ENCODE data around the gene UBE3A. TPM values are rescaled to one million over a fixed set of nuclear protein-coding genes. Genes with fewer than 3 reads are reported as not detected.

Gene UBE3A
- total and polyA plus RNA-seq, 2 experiments from 2014 or later = 85.5 to 96.7 TPM

DNA sequence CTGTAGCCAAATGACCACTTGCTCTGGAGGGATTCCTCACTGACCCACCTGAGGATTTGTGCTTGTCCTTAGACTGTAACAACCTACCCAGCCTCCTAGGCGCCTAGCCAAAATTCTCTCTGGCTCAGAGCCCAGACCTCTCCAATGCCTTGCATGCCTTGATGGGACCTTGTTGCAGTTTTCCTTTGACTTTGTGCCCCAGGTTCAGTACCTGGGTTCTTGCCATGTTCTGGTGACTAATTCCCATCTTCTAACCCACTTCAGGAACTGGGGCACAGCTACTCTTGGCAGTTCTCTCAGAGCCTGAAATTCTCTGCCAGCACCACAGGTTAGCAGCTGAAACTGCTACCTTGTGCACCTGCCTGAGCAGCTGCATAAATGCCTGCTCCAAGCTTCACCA is 27.0 kb upstream of the UBE3A start:
- H3K27me3 ChIP-seq = no peaks in the 10 kb centered on the region
- H4K20me1 ChIP-seq (ENCODE audit: insufficient read depth, poor library complexity, severe bottlenecking) = no peaks in the 10 kb centered on the region
- H3K4me1 ChIP-seq (ENCODE audit: insufficient read depth) = no peaks in the 10 kb centered on the region
- no peaks in the 10 kb centered on the region for H3K79me2 ChIP-seq
- TF ChIP-seq, protein P1, sequence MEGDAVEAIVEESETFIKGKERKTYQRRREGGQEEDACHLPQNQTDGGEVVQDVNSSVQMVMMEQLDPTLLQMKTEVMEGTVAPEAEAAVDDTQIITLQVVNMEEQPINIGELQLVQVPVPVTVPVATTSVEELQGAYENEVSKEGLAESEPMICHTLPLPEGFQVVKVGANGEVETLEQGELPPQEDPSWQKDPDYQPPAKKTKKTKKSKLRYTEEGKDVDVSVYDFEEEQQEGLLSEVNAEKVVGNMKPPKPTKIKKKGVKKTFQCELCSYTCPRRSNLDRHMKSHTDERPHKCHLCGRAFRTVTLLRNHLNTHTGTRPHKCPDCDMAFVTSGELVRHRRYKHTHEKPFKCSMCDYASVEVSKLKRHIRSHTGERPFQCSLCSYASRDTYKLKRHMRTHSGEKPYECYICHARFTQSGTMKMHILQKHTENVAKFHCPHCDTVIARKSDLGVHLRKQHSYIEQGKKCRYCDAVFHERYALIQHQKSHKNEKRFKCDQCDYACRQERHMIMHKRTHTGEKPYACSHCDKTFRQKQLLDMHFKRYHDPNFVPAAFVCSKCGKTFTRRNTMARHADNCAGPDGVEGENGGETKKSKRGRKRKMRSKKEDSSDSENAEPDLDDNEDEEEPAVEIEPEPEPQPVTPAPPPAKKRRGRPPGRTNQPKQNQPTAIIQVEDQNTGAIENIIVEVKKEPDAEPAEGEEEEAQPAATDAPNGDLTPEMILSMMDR (IDR thresholded peaks at IDR 0.05; ENCODE audit: poor library complexity) = no peak
- TF ChIP-seq EZH2 (IDR thresholded peaks at IDR 0.05; ENCODE audit: borderline replicate concordance) (no peak), EZH2phosphoT487 (IDR thresholded peaks at IDR 0.05; ENCODE audit: low read depth, severe bottlenecking, unreplicated experiment) (no peak)
- H3K4me3 ChIP-seq = no peak overlapping the region
- H3K4me2 ChIP-seq = no peak overlapping the region
- no peak overlapping the region for H2AFZ ChIP-seq
- H3K9me2 ChIP-seq (replicated peaks; ENCODE audit: insufficient read depth) = no peaks in the 10 kb centered on the region
- H3K9me3 ChIP-seq (ENCODE audit: low read depth) = no peaks in the 10 kb centered on the region
- 63% methylated on average over 1 of the region's 1 CpG for WGBS (ENCODE audit: low lambda C conversion rate, missing lambda C conversion rate)
- H3K27ac ChIP-seq = no peak overlapping the region
- no peak for DNase-seq (ENCODE audit: low spot score)
- H3K36me3 ChIP-seq (replicated peaks; ENCODE audit: insufficient read depth, low read depth) = no peaks in the 10 kb centered on the region

DNA sequence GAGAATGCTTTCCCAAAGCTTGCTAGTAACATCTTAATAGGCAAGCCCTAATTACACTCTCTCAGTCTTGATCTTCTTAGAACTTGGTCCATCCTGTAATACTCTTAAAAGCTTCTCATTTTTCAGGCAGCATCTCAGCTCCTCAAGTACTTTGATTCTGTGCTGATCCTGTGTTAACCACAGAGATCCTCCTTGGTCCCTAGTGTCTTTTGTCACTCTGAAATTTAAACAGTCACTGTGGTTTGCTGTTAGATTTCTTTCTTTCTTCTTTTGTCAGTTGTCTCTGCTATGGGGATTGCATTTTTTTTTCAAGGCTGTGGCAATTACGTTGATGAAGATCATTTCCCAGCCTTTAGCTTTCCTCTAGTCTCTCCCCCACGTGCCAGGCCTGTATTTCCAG is 26.0 kb upstream of the UBE3A start:
- no peaks in the 10 kb centered on the region for H3K27me3 ChIP-seq
- H2AFZ ChIP-seq = no peak overlapping the region
- H3K4me1 ChIP-seq (ENCODE audit: insufficient read depth) = no peaks in the 10 kb centered on the region
- no peak overlapping the region for H3K27ac ChIP-seq
- no peak overlapping the region for H3K4me2 ChIP-seq
- no peaks in the 10 kb centered on the region for H3K36me3 ChIP-seq (replicated peaks; ENCODE audit: insufficient read depth, low read depth)
- H3K9me2 ChIP-seq (replicated peaks; ENCODE audit: insufficient read depth) = no peaks in the 10 kb centered on the region
- H3K79me2 ChIP-seq = no peaks in the 10 kb centered on the region
- no peaks in the 10 kb centered on the region for H4K20me1 ChIP-seq (ENCODE audit: insufficient read depth, poor library complexity, severe bottlenecking)
- 73% methylated on average over 2 of the region's 2 CpGs for WGBS (ENCODE audit: low lambda C conversion rate, missing lambda C conversion rate)
- DNase-seq (ENCODE audit: low spot score) = no peak
- no peak overlapping the region for H3K4me3 ChIP-seq
- no peaks in the 10 kb centered on the region for H3K9me3 ChIP-seq (ENCODE audit: low read depth)
- TF ChIP-seq EZH2 (IDR thresholded peaks at IDR 0.05; ENCODE audit: borderline replicate concordance) = no peak
- TF ChIP-seq, protein P1 (IDR thresholded peaks at IDR 0.05; ENCODE audit: poor library complexity) = no peak
- no peak for TF ChIP-seq EZH2phosphoT487 (IDR thresholded peaks at IDR 0.05; ENCODE audit: low read depth, severe bottlenecking, unreplicated experiment)

DNA sequence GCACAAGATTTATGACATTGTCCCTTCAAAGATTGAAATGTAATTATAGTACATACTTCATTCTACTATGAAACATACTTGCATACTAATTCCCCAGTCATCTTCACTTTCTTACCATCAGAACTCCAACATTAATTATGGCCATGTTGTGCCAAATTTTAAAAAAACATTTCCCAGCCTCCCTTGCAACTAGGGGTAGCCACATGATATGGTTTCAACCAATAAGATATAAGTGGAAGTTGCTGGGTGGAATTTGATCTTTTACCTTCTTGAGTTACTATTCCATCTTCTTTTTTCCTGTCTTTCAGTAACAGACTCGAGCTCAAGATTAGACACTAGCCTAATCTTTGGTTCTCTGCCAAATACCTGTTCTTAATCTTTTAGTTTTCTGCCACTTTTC is 25.6 kb upstream of the UBE3A start:
- H3K9me2 ChIP-seq (replicated peaks; ENCODE audit: insufficient read depth) = no peaks in the 10 kb centered on the region
- 6% methylated on average over 1 of the region's 1 CpG for WGBS (ENCODE audit: low lambda C conversion rate, missing lambda C conversion rate)
- no peak overlapping the region for H3K27ac ChIP-seq
- H2AFZ ChIP-seq = no peak overlapping the region
- H3K79me2 ChIP-seq = no peaks in the 10 kb centered on the region
- no peaks in the 10 kb centered on the region for H3K27me3 ChIP-seq
- no peak for DNase-seq (ENCODE audit: low spot score)
- TF ChIP-seq, protein P1 (IDR thresholded peaks at IDR 0.05; ENCODE audit: poor library complexity) = no peak
- TF ChIP-seq EZH2 (IDR thresholded peaks at IDR 0.05; ENCODE audit: borderline replicate concordance) = no peak
- no peaks in the 10 kb centered on the region for H4K20me1 ChIP-seq (ENCODE audit: insufficient read depth, poor library complexity, severe bottlenecking)
- H3K9me3 ChIP-seq (ENCODE audit: low read depth) = no peaks in the 10 kb centered on the region
- no peak overlapping the region for H3K4me2 ChIP-seq
- no peak overlapping the region for H3K4me3 ChIP-seq
- H3K4me1 ChIP-seq (ENCODE audit: insufficient read depth) = no peaks in the 10 kb centered on the region
- no peaks in the 10 kb centered on the region for H3K36me3 ChIP-seq (replicated peaks; ENCODE audit: insufficient read depth, low read depth)

DNA sequence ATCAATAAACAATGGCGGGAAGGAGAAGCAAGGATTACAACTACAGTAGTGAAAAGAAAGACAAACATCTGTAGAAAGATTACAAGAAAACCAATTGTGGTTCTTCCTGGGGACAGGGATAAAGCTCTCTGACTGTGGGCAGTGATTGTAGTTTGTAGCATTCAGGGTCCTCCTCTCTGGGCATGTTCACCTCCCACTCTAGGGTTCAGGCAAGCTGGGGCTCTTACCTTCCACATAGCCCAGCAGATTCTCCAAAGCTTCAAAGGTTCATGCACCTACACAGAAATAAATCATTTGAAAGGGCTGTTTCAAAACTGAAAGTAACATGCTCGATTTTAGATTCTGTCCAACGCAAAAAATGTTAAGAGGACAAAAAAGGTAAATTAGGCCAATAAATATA is 17.4 kb upstream of the UBE3A start:
- TF ChIP-seq, protein P1 (IDR thresholded peaks at IDR 0.05; ENCODE audit: poor library complexity) = no peak
- TF ChIP-seq EZH2phosphoT487 (IDR thresholded peaks at IDR 0.05; ENCODE audit: low read depth, severe bottlenecking, unreplicated experiment) = no peak
- no peak for TF ChIP-seq EZH2 (IDR thresholded peaks at IDR 0.05; ENCODE audit: borderline replicate concordance)
- H3K36me3 ChIP-seq (replicated peaks; ENCODE audit: insufficient read depth, low read depth) = no peaks in the 10 kb centered on the region
- H3K4me1 ChIP-seq (ENCODE audit: insufficient read depth) = no peaks in the 10 kb centered on the region
- H3K9me2 ChIP-seq (replicated peaks; ENCODE audit: insufficient read depth) = no peaks in the 10 kb centered on the region
- H3K4me2 ChIP-seq = no peak overlapping the region
- no peaks in the 10 kb centered on the region for H3K79me2 ChIP-seq
- H3K27me3 ChIP-seq = no peaks in the 10 kb centered on the region
- WGBS (ENCODE audit: low lambda C conversion rate, missing lambda C conversion rate) = 87% methylated on average over 3 of the region's 3 CpGs
- no peaks in the 10 kb centered on the region for H3K9me3 ChIP-seq (ENCODE audit: low read depth)
- no peak overlapping the region for H3K4me3 ChIP-seq
- DNase-seq (ENCODE audit: low spot score) = no peak
- H4K20me1 ChIP-seq (ENCODE audit: insufficient read depth, poor library complexity, severe bottlenecking) = no peaks in the 10 kb centered on the region
- H3K27ac ChIP-seq = no peak overlapping the region
- H2AFZ ChIP-seq = no peak overlapping the region
